HS-27A (cell line): ENCODE results near the gene CCDC91.

ENCODE experiments used
- DNase-seq: peaks from one replicate; pipeline ENCODE4 v3.0.0-alpha.2; 2012; ENCODE audit warnings: low read depth, missing footprints

Gene CCDC91

GRCh38 chr12:28583701-28584261 lies 393.5 kb downstream of the CCDC91 start:
- DNase-seq: peak; percentile 57

- no peak for DNase-seq
Measured at GRCh38 chr12:28585146-28585545, 394.9 kb downstream of the CCDC91 start.

DNA sequence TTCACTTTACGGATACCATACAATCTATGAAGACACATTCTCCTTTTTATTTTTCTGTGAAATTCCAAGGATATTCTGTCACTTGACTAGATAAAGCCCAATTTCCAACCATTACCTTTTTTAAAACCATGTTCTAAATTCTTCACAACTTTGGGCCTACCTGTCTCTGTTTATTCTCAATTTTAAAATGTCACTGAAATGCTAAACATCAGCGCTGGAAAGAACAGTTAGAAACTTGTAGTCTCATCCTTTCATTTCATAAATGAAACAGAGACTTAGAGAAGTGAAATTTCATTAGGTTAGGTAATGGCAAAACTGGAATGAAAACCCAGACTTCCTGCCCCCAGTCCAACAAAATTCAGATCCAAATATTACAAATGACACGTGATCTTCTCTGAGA lies 396.2 kb downstream of the CCDC91 start:
- DNase-seq: no peak

DNA sequence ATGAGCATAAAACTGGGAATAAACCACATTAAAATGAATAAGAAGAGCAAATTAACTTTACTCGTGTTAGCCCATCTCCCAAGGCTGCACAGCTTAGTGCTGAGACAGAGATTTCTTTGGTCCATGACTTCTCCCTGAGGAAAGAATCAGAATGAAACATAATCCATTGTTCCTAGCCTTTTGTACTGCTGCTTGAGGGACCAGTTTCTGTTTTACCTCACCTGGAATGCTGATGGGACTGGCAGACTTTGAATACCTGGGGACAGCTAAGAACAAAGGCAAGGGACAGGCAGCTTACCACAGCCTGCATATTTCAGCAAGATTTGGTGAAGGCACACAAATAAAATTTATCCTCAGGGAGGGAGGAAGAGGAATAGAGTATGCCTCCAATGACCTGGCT lies 401.6 kb downstream of the CCDC91 start:
- no peak for DNase-seq
